GM12892 (cell line): Measurements from ENCODE around the gene TBC1D14.

ENCODE experiments used
- DNase-seq: peaks from one replicate; pipeline ENCODE4 v3.0.0; 2011; ENCODE audit not compliant: insufficient read length
- FAIRE-seq: peaks from 2 replicates; lab custom pipeline; 2011; peaks lifted over from hg19 to GRCh38; lab: Jason Lieb, UNC
- POLR2A ChIP-seq: IDR thresholded peaks from 2 replicates; pipeline ENCODE4 v1.6.1; 2011; ENCODE audit warnings: low read depth, low read length, control low read depth
- POLR2AphosphoS5 ChIP-seq: IDR thresholded peaks from 2 replicates; pipeline ENCODE4 v1.6.1; 2011; ENCODE audit warnings: low read depth, low read length, control low read depth
- TAF1 ChIP-seq: IDR thresholded peaks from 2 replicates; pipeline ENCODE4 v1.6.1; 2011; ENCODE audit warnings: low read depth, mild to moderate bottlenecking, control low read depth, low read length, borderline replicate concordance

TBC1D14 gene

GRCh38 chr4:6988016-6988715, 78.5 kb downstream of the TBC1D14 start:
- no peak for DNase-seq
- TF ChIP-seq TAF1 (no peak), POLR2A (no peak), POLR2AphosphoS5 (no peak)
- no peak for FAIRE-seq

GRCh38 chr4:6989331-6989923, 79.8 kb downstream of the TBC1D14 start:
- no peak for FAIRE-seq
- no peak for TF ChIP-seq TAF1
- no peak for TF ChIP-seq POLR2A
- no peak for TF ChIP-seq POLR2AphosphoS5

GRCh38 chr4:6990661-6991060, 81.0 kb downstream of the TBC1D14 start:
- DNase-seq: no peak
- FAIRE-seq: no peak
- no peak for TF ChIP-seq TAF1
- TF ChIP-seq POLR2AphosphoS5: no peak
- TF ChIP-seq POLR2A: no peak

More at GRCh38 chr4:6989331-6989923, 79.8 kb downstream of the TBC1D14 start:
- no peak for DNase-seq

GRCh38 chr4:6991249-6991648, 81.6 kb downstream of the TBC1D14 start:
- TF ChIP-seq POLR2A: no peak
- TF ChIP-seq POLR2AphosphoS5: no peak
- TF ChIP-seq TAF1: no peak
- no peak for DNase-seq
- FAIRE-seq: no peak

- DNase-seq (no peak), FAIRE-seq (no peak)
- TF ChIP-seq TAF1 (no peak), POLR2A (no peak), POLR2AphosphoS5 (no peak)
Observed at GRCh38 chr4:6991771-6992557, 82.3 kb downstream of the TBC1D14 start.

- DNase-seq: no peak
- no peak for TF ChIP-seq POLR2AphosphoS5
- TF ChIP-seq POLR2A: no peak
- no peak for TF ChIP-seq TAF1
- FAIRE-seq: no peak
Observed at GRCh38 chr4:6992728-6993677, 83.4 kb downstream of the TBC1D14 start.

- TF ChIP-seq POLR2A: no peak
- TF ChIP-seq TAF1: no peak
- no peak for TF ChIP-seq POLR2AphosphoS5
- FAIRE-seq: no peak
- no peak for DNase-seq
Observed at GRCh38 chr4:6996481-6996880, 86.9 kb downstream of the TBC1D14 start.

- FAIRE-seq (no peak), DNase-seq (no peak)
- TF ChIP-seq POLR2AphosphoS5 (no peak), POLR2A (no peak), TAF1 (no peak)
Observed at GRCh38 chr4:6999172-7000086, 89.8 kb downstream of the TBC1D14 start.

GRCh38 chr4:7000421-7001176, 91.0 kb downstream of the TBC1D14 start:
- no peak for DNase-seq
- no peak for FAIRE-seq

More at GRCh38 chr4:7000421-7001176, 91.0 kb downstream of the TBC1D14 start:
- TF ChIP-seq TAF1 (no peak), POLR2A (no peak), POLR2AphosphoS5 (no peak)
